Astrocyte of the cerebellum (primary cell): Measurements from ENCODE around the gene DENND6B.

Experiments
- DNase-seq: peaks from one replicate; pipeline ENCODE4 v3.0.0-alpha.2; 2011; ENCODE audit warnings: low read depth
- H3K4me3 ChIP-seq: 2 replicates; pipeline ENCODE4 v1.5.1; 2011; ENCODE audit warnings: mild to moderate bottlenecking, low read depth, low read length, moderate library complexity
- in situ Hi-C: cut with HindIII; loops from 2 replicates; pipeline ENCODE4 v1.10.0; 2017; ENCODE audit warnings: low sequenced_read_pairs
- TF ChIP-seq, protein P1 (sequence below): IDR thresholded peaks from 2 replicates; pipeline ENCODE4 v1.5.1; 2012; ENCODE audit warnings: low read length, low read depth, moderate library complexity, mild to moderate bottlenecking; ENCODE audit errors: missing control alignments

Gene DENND6B

DNA sequence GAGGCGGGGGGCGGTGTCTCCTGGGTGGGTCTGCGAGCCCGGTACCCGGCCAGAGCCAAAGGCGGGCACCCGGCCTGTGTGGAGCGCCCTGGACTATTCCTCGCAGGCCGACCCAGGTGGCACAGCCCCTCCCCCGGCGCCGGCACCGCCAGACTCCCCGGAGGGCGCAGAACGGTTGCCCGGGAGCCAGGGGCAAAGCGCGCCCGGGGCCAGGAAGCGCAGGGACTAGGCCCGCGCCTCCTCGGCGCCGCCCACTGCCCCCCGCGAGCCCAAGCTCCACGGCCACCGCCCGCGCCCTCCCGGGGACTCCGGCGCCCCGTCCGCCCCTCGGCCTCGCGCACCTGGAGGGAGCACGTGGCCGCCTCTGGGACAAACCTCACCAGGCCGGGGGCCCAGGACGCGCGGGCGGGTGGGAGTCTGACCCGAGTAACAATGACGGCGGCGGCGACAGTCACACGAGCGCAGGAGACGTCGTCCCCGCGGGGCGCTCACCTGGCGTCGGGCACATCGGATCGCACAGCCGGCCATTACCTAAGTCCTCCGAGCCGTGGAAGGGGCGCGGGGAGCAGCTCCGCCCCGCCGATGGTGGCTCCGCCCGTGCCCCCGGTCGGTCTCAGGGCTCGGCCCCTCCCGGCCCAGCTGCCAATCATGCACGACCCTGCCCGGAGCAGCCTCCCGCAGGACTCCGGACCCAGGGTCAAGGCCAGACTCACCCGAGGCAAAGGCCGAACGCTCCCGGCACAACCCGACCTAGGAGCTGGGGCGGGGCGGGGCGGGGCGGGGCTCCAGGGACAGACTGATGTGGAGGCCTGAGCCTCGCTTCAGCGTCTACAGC is 26.8 kb downstream of the DENND6B start:
- no peak for DNase-seq
- TF ChIP-seq, protein P1, sequence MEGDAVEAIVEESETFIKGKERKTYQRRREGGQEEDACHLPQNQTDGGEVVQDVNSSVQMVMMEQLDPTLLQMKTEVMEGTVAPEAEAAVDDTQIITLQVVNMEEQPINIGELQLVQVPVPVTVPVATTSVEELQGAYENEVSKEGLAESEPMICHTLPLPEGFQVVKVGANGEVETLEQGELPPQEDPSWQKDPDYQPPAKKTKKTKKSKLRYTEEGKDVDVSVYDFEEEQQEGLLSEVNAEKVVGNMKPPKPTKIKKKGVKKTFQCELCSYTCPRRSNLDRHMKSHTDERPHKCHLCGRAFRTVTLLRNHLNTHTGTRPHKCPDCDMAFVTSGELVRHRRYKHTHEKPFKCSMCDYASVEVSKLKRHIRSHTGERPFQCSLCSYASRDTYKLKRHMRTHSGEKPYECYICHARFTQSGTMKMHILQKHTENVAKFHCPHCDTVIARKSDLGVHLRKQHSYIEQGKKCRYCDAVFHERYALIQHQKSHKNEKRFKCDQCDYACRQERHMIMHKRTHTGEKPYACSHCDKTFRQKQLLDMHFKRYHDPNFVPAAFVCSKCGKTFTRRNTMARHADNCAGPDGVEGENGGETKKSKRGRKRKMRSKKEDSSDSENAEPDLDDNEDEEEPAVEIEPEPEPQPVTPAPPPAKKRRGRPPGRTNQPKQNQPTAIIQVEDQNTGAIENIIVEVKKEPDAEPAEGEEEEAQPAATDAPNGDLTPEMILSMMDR = no peak
- H3K4me3 ChIP-seq = peak overlapping the region; percentile 10
- in situ Hi-C loops = no loop called here

DNA sequence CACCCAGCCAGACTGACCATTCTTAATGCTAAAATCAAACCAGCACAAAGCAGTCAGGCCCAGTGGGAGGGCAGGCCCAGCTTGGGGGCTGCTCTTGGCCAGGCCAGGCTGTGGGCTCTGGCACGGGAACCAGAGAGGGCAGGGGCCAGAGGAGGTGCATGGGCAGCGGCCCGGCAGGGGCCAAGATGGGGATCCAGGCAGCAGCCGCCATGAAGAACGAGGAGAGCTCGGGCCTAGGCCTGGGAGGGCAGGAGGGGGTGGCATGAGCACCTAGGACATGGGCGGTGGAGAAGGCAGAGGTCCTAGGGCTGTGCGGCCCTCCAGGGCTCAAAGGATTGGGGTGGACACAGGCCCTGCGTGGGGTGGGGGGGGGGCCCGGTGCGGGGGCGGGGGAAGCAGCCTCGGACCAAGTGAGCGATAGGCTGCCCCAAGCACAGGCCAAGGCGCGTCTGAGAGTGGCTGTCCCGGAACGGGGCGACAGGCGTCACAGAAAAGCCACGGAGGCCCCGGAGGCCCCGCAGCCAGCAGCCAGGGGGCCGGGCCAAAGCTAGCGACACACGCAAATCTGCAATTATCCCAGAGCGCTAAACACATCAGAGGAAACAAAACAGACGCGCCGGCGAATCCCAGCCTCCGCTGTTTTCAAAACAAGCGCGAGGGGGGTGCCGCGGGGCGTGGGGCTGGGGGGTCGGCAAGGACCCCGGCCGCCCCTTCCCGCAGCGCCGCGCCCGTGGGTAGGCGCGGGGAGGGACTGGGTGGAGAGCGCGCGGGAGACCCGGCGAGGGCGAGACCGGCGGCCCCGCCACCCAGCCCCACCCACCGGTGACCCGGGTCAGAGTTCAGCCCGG is 27.7 kb downstream of the DENND6B start:
- TF ChIP-seq, protein P1 = no peak
- H3K4me3 ChIP-seq = peak overlapping the region; percentile 10
- in situ Hi-C loops = no loop called here
- DNase-seq = no peak

DNA sequence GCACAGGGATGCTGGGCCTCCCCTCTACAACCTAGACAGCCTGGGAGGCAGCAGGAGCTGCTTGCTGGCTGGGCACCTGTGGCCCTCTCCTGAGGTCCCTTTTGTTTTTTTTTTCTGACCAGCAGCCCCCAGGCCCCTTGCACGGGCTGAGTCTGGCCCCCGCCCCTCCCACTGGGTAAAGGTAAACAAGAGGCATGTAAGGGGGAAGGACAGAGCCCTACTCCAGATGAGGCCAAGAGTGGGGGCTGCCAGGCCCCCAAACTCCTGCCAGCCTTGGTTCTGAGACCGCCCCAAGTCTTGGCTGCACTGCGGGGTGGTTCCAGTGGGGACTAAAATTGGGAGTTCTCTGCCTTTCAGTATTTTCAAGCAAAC is 28.6 kb downstream of the DENND6B start:
- TF ChIP-seq, protein P1 = no peak
- in situ Hi-C loops = no loop called here
- no peak overlapping the region for H3K4me3 ChIP-seq
- no peak for DNase-seq

DNA sequence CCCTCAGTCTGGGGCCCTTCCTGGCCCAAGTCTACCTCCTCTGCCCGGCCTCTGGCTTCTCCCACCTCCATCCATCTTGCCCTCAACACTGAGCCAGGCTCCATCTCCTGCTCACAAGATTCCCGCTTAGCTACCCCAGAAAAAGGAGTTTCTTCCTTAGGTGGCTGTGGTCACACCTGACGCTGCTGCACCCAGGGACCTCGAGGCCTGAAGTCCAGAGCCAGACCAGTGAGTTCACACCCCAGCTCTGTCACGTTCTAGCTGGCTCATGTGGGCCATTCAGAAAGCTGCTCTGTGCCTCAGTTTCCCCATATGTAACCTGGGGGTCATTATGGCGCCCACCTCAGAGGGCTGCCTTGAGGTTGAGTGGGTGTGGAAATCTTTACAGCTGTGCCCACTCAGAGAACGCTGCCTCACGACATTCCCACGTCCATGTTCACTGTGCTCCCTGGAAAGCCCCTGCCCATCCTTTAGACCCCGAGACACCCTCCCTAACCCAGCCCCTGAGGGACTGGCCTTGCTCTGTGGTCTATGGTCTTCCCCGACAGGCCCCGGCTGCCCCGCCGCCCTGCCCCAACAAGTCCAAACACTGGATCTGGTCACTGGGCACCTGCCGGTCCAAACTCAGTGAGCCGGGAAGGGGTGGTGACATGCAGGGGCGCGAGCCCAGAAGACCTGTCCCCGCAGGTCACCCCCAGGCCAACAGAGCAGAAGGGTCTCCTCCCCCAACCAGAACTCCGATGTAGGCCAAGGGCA is 29.1 kb downstream of the DENND6B start:
- no peak for DNase-seq
- in situ Hi-C loops = no loop called here
- H3K4me3 ChIP-seq = no peak overlapping the region
- TF ChIP-seq, protein P1 = no peak

DNA sequence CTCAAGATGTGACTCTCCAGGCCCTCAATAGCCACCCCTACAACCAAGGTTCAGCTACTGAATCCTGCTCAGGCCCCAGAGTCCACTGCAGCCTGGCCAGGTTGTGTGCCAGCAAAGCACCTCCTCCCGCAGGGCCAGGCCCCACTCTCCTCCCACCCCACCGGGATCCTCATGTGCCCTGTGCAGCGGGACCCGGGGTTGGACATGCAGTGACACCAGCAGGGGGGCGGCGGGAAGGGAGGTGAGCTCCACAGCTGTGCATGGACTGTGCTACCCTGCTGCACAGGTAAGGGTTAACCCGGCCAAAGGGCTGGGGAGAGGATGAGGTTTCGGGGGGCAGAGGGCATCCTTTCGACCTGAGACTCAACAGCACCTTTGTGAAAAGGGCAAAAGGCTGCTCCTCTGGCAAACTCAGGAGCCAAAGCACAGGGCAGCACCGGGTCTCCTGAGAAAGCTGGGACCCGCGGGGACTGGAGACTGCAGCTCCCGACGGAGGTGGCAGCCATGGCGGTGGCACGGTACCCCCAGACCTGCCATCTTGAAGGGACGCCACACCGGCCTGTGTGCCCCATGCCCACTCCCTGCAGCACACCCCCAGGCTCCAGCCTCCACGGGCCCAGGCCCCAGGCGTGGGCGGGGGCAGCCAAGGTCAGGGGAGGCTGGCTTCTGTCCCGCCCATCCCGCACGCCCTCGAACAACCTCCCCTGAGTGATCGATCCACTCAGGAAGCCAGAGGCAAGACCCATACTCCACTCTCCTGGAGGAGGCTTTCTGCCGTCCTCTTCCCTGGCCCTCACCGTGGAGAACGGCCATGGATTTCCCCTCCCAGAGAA is 29.9 kb downstream of the DENND6B start:
- no peak for DNase-seq
- in situ Hi-C loops = no loop called here
- no peak overlapping the region for H3K4me3 ChIP-seq
- TF ChIP-seq, protein P1 = no peak
